ENCODE measurements around the gene CCDC192.

- no peak for TF ChIP-seq POLR2A (IDR thresholded peaks at IDR 0.05)
- TF ChIP-seq, protein P1, sequence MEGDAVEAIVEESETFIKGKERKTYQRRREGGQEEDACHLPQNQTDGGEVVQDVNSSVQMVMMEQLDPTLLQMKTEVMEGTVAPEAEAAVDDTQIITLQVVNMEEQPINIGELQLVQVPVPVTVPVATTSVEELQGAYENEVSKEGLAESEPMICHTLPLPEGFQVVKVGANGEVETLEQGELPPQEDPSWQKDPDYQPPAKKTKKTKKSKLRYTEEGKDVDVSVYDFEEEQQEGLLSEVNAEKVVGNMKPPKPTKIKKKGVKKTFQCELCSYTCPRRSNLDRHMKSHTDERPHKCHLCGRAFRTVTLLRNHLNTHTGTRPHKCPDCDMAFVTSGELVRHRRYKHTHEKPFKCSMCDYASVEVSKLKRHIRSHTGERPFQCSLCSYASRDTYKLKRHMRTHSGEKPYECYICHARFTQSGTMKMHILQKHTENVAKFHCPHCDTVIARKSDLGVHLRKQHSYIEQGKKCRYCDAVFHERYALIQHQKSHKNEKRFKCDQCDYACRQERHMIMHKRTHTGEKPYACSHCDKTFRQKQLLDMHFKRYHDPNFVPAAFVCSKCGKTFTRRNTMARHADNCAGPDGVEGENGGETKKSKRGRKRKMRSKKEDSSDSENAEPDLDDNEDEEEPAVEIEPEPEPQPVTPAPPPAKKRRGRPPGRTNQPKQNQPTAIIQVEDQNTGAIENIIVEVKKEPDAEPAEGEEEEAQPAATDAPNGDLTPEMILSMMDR (IDR thresholded peaks at IDR 0.05), result no peak
These were observed 15.0 kb downstream of the CCDC192 start for GRCh38 chr5:127718181-127718580.
